WTC11 (cell line): ENCODE results near the gene VANGL1. TPM values are rescaled to one million over a fixed set of nuclear protein-coding genes. Genes with fewer than 3 reads are reported as not detected.

Source experiments
- ATAC-seq: fragments of 200-7000 bp; cut with Tn5 transposase; 2 replicates; pipeline ENCODE4 v1.10.0; 2021; ENCODE audit warnings: mild to moderate bottlenecking, moderate library complexity
- CTCF ChIA-PET: fragments of 300-600 bp; sonication (Branson Sonifier 250); formaldehyde crosslinking; loops from one replicate; lab custom pipeline; 2021; ENCODE audit warnings: antibody characterized with exemption; lab: Charles Lee
- POLR2A ChIA-PET: fragments of 350-600 bp; sonication (Branson Sonifier 250); formaldehyde crosslinking; loops from one replicate; lab custom pipeline; 2021; ENCODE audit warnings: antibody characterized with exemption; lab: Charles Lee
- DNase-seq: peaks from one replicate; pipeline ENCODE4 v3.0.0; 2021; ENCODE audit warnings: low spot score
- H3K27ac Mint-ChIP-seq: 2 replicates; pipeline ENCODE4 v1.8.0; 2021; ENCODE audit warnings: mixed read lengths
- H3K27me3 Mint-ChIP-seq: 2 replicates; pipeline ENCODE4 v1.8.0; 2021; ENCODE audit warnings: low read depth, mild to moderate bottlenecking, moderate library complexity, mixed read lengths
- H3K36me3 Mint-ChIP-seq: 2 replicates; pipeline ENCODE4 v1.8.0; 2021; ENCODE audit warnings: mixed read lengths
- H3K4me1 Mint-ChIP-seq: 2 replicates; pipeline ENCODE4 v1.8.0; 2022; ENCODE audit warnings: mixed read lengths
- H3K4me3 Mint-ChIP-seq: 2 replicates; pipeline ENCODE4 v1.8.0; 2021; ENCODE audit warnings: mild to moderate bottlenecking, moderate library complexity, mixed read lengths
- H3K9me3 Mint-ChIP-seq: 2 replicates; pipeline ENCODE4 v1.8.0; 2021; ENCODE audit warnings: mixed read lengths
- AFF4 ChIP-seq: sonication (generic); formaldehyde crosslinking; IDR thresholded peaks from 2 replicates; pipeline ENCODE4 v1.8.1; 2023; ENCODE audit warnings: mild to moderate bottlenecking, missing genetic modification reagents, borderline replicate concordance
- ATF1 ChIP-seq: sonication (generic); formaldehyde crosslinking; IDR thresholded peaks from 2 replicates; pipeline ENCODE4 v1.8.1; 2023; ENCODE audit warnings: mild to moderate bottlenecking, moderate library complexity, missing genetic modification reagents
- EMX1 ChIP-seq: fragments of 250-450 bp; sonication (Bioruptor Pico); IDR thresholded peaks from 2 replicates; pipeline ENCODE4 v1.8.0; 2021; ENCODE audit warnings: mild to moderate bottlenecking
- ETV6 ChIP-seq: sonication (generic); formaldehyde crosslinking; IDR thresholded peaks from 2 replicates; pipeline ENCODE4 v1.8.1; 2022; ENCODE audit warnings: mild to moderate bottlenecking, missing genetic modification reagents
- FOXJ3 ChIP-seq: sonication (generic); formaldehyde crosslinking; IDR thresholded peaks from 2 replicates; pipeline ENCODE4 v1.9.0; 2021; ENCODE audit warnings: missing genetic modification reagents, mild to moderate bottlenecking, borderline replicate concordance
- FOXK1 ChIP-seq: sonication (generic); formaldehyde crosslinking; IDR thresholded peaks from 2 replicates; pipeline ENCODE4 v1.8.0; 2022; ENCODE audit warnings: mild to moderate bottlenecking, moderate library complexity, missing genetic modification reagents
- FOXP1 ChIP-seq: sonication (generic); formaldehyde crosslinking; IDR thresholded peaks from 2 replicates; pipeline ENCODE4 v1.8.0; 2022; ENCODE audit warnings: missing genetic modification reagents, mild to moderate bottlenecking, moderate library complexity, borderline replicate concordance
- HMGXB4 ChIP-seq: sonication (generic); formaldehyde crosslinking; IDR thresholded peaks from 2 replicates; pipeline ENCODE4 v1.8.1; 2023; ENCODE audit warnings: mild to moderate bottlenecking, moderate library complexity, missing genetic modification reagents
- JAZF1 ChIP-seq: fragments of 250-450 bp; sonication (Bioruptor Pico); IDR thresholded peaks from 2 replicates; pipeline ENCODE4 v1.9.0; 2021; ENCODE audit warnings: moderate library complexity, mild to moderate bottlenecking, inconsistent platforms
- MXD4 ChIP-seq: fragments of 250-450 bp; sonication (Bioruptor Pico); IDR thresholded peaks from 2 replicates; pipeline ENCODE4 v1.8.0; 2021; ENCODE audit warnings: mild to moderate bottlenecking, moderate library complexity, borderline replicate concordance
- MYBL2 ChIP-seq: sonication (generic); formaldehyde crosslinking; IDR thresholded peaks from 2 replicates; pipeline ENCODE4 v1.8.1; 2023; ENCODE audit warnings: mild to moderate bottlenecking, moderate library complexity, missing genetic modification reagents
- NFYB ChIP-seq: sonication (generic); formaldehyde crosslinking; conservative IDR thresholded peaks from 2 replicates; pipeline ENCODE4 v1.8.0; 2022; ENCODE audit warnings: low read depth, missing genetic modification reagents
- NR2C2 ChIP-seq: sonication (generic); formaldehyde crosslinking; IDR thresholded peaks from 2 replicates; pipeline ENCODE4 v1.8.0; 2022; ENCODE audit warnings: mild to moderate bottlenecking, missing genetic modification reagents
- RELA ChIP-seq: sonication (generic); formaldehyde crosslinking; IDR thresholded peaks from 2 replicates; pipeline ENCODE4 v1.8.1; 2022; ENCODE audit warnings: missing genetic modification reagents, mild to moderate bottlenecking, borderline replicate concordance
- RORB ChIP-seq: fragments of 250-450 bp; sonication (Bioruptor Pico); IDR thresholded peaks from 2 replicates; pipeline ENCODE4 v1.9.0; 2021; ENCODE audit warnings: mild to moderate bottlenecking
- ZNF138 ChIP-seq: sonication (generic); formaldehyde crosslinking; conservative IDR thresholded peaks from 2 replicates; pipeline ENCODE4 v1.8.1; 2022; ENCODE audit warnings: mild to moderate bottlenecking, moderate library complexity, missing genetic modification reagents
- ZNF416 ChIP-seq: fragments of 250-450 bp; sonication (Bioruptor Pico); IDR thresholded peaks from 2 replicates; pipeline ENCODE4 v1.9.0; 2021; ENCODE audit warnings: mild to moderate bottlenecking, inconsistent platforms
- ZNF671 ChIP-seq: fragments of 250-450 bp; sonication (Bioruptor Pico); IDR thresholded peaks from 2 replicates; pipeline ENCODE4 v1.8.0; 2021; ENCODE audit warnings: mild to moderate bottlenecking
- total RNA-seq: library from RNA; stranded (reverse); gene quantifications from 3 replicates; pipeline ENCODE4 v1.2.3, GENCODE V29; 2021
- TF ChIP-seq, protein P1 (sequence below): sonication (generic); formaldehyde crosslinking; IDR thresholded peaks from 2 replicates; pipeline ENCODE4 v1.8.0; 2023; ENCODE audit warnings: missing genetic modification reagents, mild to moderate bottlenecking, borderline replicate concordance
- TF ChIP-seq, protein P2 (sequence below): fragments of 250-450 bp; sonication (Bioruptor Pico); IDR thresholded peaks from 2 replicates; pipeline ENCODE4 v1.8.0; 2021; ENCODE audit warnings: mild to moderate bottlenecking
- TF ChIP-seq, protein P3 (sequence below): sonication (generic); formaldehyde crosslinking; IDR thresholded peaks from 2 replicates; pipeline ENCODE4 v1.8.1; 2023; ENCODE audit warnings: mild to moderate bottlenecking, missing genetic modification reagents, moderate library complexity

The VANGL1 gene
- total RNA-seq, 1 experiment from 2014 or later, result 15.8 TPM

- TF ChIP-seq, protein P1, sequence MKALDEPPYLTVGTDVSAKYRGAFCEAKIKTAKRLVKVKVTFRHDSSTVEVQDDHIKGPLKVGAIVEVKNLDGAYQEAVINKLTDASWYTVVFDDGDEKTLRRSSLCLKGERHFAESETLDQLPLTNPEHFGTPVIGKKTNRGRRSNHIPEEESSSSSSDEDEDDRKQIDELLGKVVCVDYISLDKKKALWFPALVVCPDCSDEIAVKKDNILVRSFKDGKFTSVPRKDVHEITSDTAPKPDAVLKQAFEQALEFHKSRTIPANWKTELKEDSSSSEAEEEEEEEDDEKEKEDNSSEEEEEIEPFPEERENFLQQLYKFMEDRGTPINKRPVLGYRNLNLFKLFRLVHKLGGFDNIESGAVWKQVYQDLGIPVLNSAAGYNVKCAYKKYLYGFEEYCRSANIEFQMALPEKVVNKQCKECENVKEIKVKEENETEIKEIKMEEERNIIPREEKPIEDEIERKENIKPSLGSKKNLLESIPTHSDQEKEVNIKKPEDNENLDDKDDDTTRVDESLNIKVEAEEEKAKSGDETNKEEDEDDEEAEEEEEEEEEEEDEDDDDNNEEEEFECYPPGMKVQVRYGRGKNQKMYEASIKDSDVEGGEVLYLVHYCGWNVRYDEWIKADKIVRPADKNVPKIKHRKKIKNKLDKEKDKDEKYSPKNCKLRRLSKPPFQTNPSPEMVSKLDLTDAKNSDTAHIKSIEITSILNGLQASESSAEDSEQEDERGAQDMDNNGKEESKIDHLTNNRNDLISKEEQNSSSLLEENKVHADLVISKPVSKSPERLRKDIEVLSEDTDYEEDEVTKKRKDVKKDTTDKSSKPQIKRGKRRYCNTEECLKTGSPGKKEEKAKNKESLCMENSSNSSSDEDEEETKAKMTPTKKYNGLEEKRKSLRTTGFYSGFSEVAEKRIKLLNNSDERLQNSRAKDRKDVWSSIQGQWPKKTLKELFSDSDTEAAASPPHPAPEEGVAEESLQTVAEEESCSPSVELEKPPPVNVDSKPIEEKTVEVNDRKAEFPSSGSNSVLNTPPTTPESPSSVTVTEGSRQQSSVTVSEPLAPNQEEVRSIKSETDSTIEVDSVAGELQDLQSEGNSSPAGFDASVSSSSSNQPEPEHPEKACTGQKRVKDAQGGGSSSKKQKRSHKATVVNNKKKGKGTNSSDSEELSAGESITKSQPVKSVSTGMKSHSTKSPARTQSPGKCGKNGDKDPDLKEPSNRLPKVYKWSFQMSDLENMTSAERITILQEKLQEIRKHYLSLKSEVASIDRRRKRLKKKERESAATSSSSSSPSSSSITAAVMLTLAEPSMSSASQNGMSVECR (CRISPR knock-in tag), result no peak
- no peak for TF ChIP-seq HMGXB4 (CRISPR knock-in tag)
- TF ChIP-seq FOXK1, result no peak
- TF ChIP-seq, protein P2, sequence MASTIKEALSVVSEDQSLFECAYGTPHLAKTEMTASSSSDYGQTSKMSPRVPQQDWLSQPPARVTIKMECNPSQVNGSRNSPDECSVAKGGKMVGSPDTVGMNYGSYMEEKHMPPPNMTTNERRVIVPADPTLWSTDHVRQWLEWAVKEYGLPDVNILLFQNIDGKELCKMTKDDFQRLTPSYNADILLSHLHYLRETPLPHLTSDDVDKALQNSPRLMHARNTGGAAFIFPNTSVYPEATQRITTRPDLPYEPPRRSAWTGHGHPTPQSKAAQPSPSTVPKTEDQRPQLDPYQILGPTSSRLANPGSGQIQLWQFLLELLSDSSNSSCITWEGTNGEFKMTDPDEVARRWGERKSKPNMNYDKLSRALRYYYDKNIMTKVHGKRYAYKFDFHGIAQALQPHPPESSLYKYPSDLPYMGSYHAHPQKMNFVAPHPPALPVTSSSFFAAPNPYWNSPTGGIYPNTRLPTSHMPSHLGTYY, result no peak
- no peak for TF ChIP-seq ATF1 (CRISPR knock-in tag)
- no peak for TF ChIP-seq ETV6 (CRISPR knock-in tag)
Measured at GRCh38 chr1:115606305-115606704, 35.5 kb upstream of the VANGL1 start (continued).

DNA sequence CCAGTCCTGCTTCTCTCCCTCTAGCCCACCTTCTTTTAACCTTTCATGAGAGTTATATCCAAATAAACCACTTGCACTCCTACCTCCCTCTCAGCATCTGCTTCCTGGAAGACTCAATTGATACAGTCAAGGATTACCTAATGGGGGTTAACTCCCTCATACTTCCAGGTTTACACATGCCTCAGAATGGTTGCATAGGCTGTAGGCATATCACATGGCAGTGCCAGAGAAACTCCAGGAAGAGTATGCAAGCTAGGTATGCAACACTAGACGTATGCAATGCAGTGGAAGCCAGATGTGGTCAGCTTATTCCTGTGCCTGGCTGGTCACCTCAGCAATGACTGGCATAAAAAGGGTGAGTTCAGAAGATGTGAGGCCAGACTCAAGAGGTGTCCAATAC, 32.7 kb upstream of the VANGL1 start:
- peaks cover 10% of the 10 kb centered on the region for H3K9me3 Mint-ChIP-seq
- ChIA-PET POLR2A (no interaction called here), CTCF (interaction anchor here (0.9 to 3.6 kb wide), 15 partner anchors 12 to 412 kb away, joined by 3 to 92 read pairs (median 8); partner anchors contain the start of gene VANGL1)
- H3K4me3 Mint-ChIP-seq, result no peak overlapping the region
- H3K4me1 Mint-ChIP-seq, result peaks cover 6% of the 10 kb centered on the region
- DNase-seq (no peak), ATAC-seq (no peak)
- H3K36me3 Mint-ChIP-seq, result no peaks in the 10 kb centered on the region
- H3K27ac Mint-ChIP-seq, result no peak overlapping the region
- no peaks in the 10 kb centered on the region for H3K27me3 Mint-ChIP-seq
- TF ChIP-seq NFYB, result no peak
- no peak for TF ChIP-seq NR2C2 (CRISPR knock-in tag)
- TF ChIP-seq, protein P3, sequence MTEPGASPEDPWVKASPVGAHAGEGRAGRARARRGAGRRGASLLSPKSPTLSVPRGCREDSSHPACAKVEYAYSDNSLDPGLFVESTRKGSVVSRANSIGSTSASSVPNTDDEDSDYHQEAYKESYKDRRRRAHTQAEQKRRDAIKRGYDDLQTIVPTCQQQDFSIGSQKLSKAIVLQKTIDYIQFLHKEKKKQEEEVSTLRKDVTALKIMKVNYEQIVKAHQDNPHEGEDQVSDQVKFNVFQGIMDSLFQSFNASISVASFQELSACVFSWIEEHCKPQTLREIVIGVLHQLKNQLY (CRISPR knock-in tag), result no peak
- no peak for TF ChIP-seq JAZF1 (CRISPR knock-in tag)
- no peak for TF ChIP-seq RELA (CRISPR knock-in tag)
- no peak for TF ChIP-seq ZNF671 (CRISPR knock-in tag)
- no peak for TF ChIP-seq MXD4 (CRISPR knock-in tag)
- no peak for TF ChIP-seq FOXJ3
- TF ChIP-seq MYBL2 (CRISPR knock-in tag), result no peak
- TF ChIP-seq, protein P2, result no peak
- TF ChIP-seq RORB, result no peak
- no peak for TF ChIP-seq FOXP1
- TF ChIP-seq ZNF138 (CRISPR knock-in tag), result no peak
- no peak for TF ChIP-seq ZNF416
- no peak for TF ChIP-seq AFF4
- no peak for TF ChIP-seq EMX1 (CRISPR knock-in tag)
